Caco-2 (cell line): ENCODE data around the gene CFAP299. TPM values are rescaled to one million over a fixed set of nuclear protein-coding genes. Genes with fewer than 3 reads are reported as not detected.

Experiments
- BruUV-seq: library from RNA; stranded (reverse); fragments of 400-500 nt; replicated peaks from 2 replicates; lab custom pipeline; 2021; lab: Mats Ljungman, UMichigan
- CTCF ChIA-PET: fragments of 300-600 bp; sonication (Branson Sonifier 250); formaldehyde crosslinking; loops from one replicate; lab custom pipeline; 2022; ENCODE audit warnings: antibody characterized with exemption; lab: Charles Lee
- POLR2A ChIA-PET: fragments of 300-600 bp; sonication (Branson Sonifier 250); formaldehyde crosslinking; loops from one replicate; lab custom pipeline; 2022; ENCODE audit warnings: antibody characterized with exemption; lab: Charles Lee
- DNase-seq, 2 experiments: peaks; one replicate each; pipeline versions ENCODE4 v3.0.0 to v3.0.0-alpha.2; 2020 to 2022
- H3K27me3 ChIP-seq: replicated peaks from 2 replicates; pipeline ENCODE4 v1.6.0; 2011; ENCODE audit warnings: low read length; ENCODE audit not compliant: control insufficient read depth, insufficient read depth
- H3K36me3 ChIP-seq: 2 replicates; pipeline ENCODE4 v1.5.1; 2011; ENCODE audit warnings: low read length; ENCODE audit not compliant: control insufficient read depth, insufficient read depth
- H3K4me1 ChIP-seq: fragments of 250-450 bp; sonication (Bioruptor Pico); 2 replicates; pipeline ENCODE4 v1.5.1; 2020; ENCODE audit warnings: mild to moderate bottlenecking
- H3K4me3 ChIP-seq: 2 replicates; pipeline ENCODE4 v1.5.1; 2011; ENCODE audit warnings: low read depth, mild to moderate bottlenecking, control low read depth, low read length
- H3K9me3 ChIP-seq: fragments of 250-450 bp; sonication (Bioruptor Pico); 2 replicates; pipeline ENCODE4 v1.5.1; 2020; ENCODE audit warnings: mild to moderate bottlenecking, moderate library complexity
- H3K27ac Mint-ChIP-seq: one replicate; pipeline ENCODE4 v1.8.0; 2022; ENCODE audit warnings: mixed read lengths; ENCODE audit not compliant: unreplicated experiment
- H3K27me3 Mint-ChIP-seq: one replicate; pipeline ENCODE4 v1.8.0; 2022; ENCODE audit warnings: mixed read lengths; ENCODE audit not compliant: insufficient read depth, unreplicated experiment
- H3K36me3 Mint-ChIP-seq: one replicate; pipeline ENCODE4 v1.8.0; 2022; ENCODE audit warnings: mild to moderate bottlenecking, mixed read lengths; ENCODE audit not compliant: insufficient read depth, unreplicated experiment
- H3K4me1 Mint-ChIP-seq: one replicate; pipeline ENCODE4 v1.8.0; 2022; ENCODE audit warnings: low read depth, mixed read lengths; ENCODE audit not compliant: unreplicated experiment
- H3K4me3 Mint-ChIP-seq: one replicate; pipeline ENCODE4 v1.8.0; 2022; ENCODE audit warnings: mild to moderate bottlenecking, moderate library complexity, mixed read lengths; ENCODE audit not compliant: unreplicated experiment
- H3K9me3 Mint-ChIP-seq: one replicate; pipeline ENCODE4 v1.8.0; 2022; ENCODE audit warnings: mixed read lengths; ENCODE audit not compliant: unreplicated experiment
- CTCF ChIP-seq, 2 experiments: fragments of 200-600 bp in 1 of 2; IDR thresholded peaks; 1 replicate in 1 of 2; 2 replicates in 1 of 2; pipeline versions ENCODE4 v1.5.1 to v1.8.0; 2011 to 2022; ENCODE audit warnings: antibody characterized with exemption in 1 of 2, control low read depth in 1 of 2, inconsistent platforms in 1 of 2, low read depth in 1 of 2, low read length in 1 of 2, mild to moderate bottlenecking in 1 of 2, moderate library complexity in 1 of 2; ENCODE audit not compliant: insufficient read depth in 1 of 2, severe bottlenecking in 1 of 2, unreplicated experiment in 1 of 2
- intact Hi-C: fragments of 100-400 bp; cut with micrococcal nuclease; formaldehyde crosslinking; loops from one replicate; pipeline ENCODE4 v1.10.0; 2022; ENCODE audit not compliant: unreplicated experiment
- total RNA-seq: library from RNA; stranded (reverse); gene quantifications from 2 replicates; pipeline ENCODE4 v1.2.3, GENCODE V29; 2022

The CFAP299 gene
- total RNA-seq, 1 experiment from 2014 or later, result not detected

- DNase-seq, result no peak
- H3K27me3 Mint-ChIP-seq, result no peaks in the 10 kb centered on the region
- Histone ChIP-seq H3K4me3 (no peak overlapping the region), H3K36me3 (no peaks in the 10 kb centered on the region), H3K9me3 (no peaks in the 10 kb centered on the region), H3K27me3 (no peaks in the 10 kb centered on the region; the same call in none of the 2 replicates), H3K4me1 (peaks cover 4% of the 10 kb centered on the region)
- no peaks in the 10 kb centered on the region for H3K4me1 Mint-ChIP-seq
- TF ChIP-seq CTCF (IDR thresholded peaks at IDR 0.05; ENCODE audit: insufficient read depth in 1 of 2, low read depth in 1 of 2, low read length in 1 of 2, severe bottlenecking in 1 of 2, unreplicated experiment in 1 of 2), result no peak
- H3K9me3 Mint-ChIP-seq, result no peaks in the 10 kb centered on the region
- no TSS peak for BruUV-seq
- peaks cover 4% of the 10 kb centered on the region for H3K36me3 Mint-ChIP-seq
- CTCF ChIA-PET, result no interaction called here
- no peak overlapping the region for H3K27ac Mint-ChIP-seq
- POLR2A ChIA-PET, result no interaction called here
- intact Hi-C loops, result no loop called here
- no peak overlapping the region for H3K4me3 Mint-ChIP-seq
These were observed 3.8 kb upstream of the CFAP299 start for GRCh38 chr4:80331693-80332092.

- H3K27me3 Mint-ChIP-seq, result no peaks in the 10 kb centered on the region
- H3K4me1 ChIP-seq, result peaks cover 4% of the 10 kb centered on the region
- POLR2A ChIA-PET, result no interaction called here
- no peaks in the 10 kb centered on the region; the same call in none of the 2 replicates for H3K27me3 ChIP-seq
- intact Hi-C loops, result no loop called here
- H3K9me3 ChIP-seq, result no peaks in the 10 kb centered on the region
- no peak for DNase-seq
- peaks cover 4% of the 10 kb centered on the region for H3K36me3 Mint-ChIP-seq
- no peaks in the 10 kb centered on the region for H3K36me3 ChIP-seq
- no peak overlapping the region for H3K4me3 ChIP-seq
- no TSS peak for BruUV-seq
- no peak overlapping the region for H3K27ac Mint-ChIP-seq
- no peak for TF ChIP-seq CTCF (IDR thresholded peaks at IDR 0.05; ENCODE audit: insufficient read depth in 1 of 2, low read depth in 1 of 2, low read length in 1 of 2, severe bottlenecking in 1 of 2, unreplicated experiment in 1 of 2)
- no peaks in the 10 kb centered on the region for H3K9me3 Mint-ChIP-seq
- CTCF ChIA-PET, result no interaction called here
- H3K4me3 Mint-ChIP-seq, result no peak overlapping the region
- H3K4me1 Mint-ChIP-seq, result no peaks in the 10 kb centered on the region
These were observed 2.4 kb upstream of the CFAP299 start for GRCh38 chr4:80333121-80333520.

GRCh38 chr4:80334568-80334967, 962 bp upstream of the CFAP299 start:
- peaks cover 4% of the 10 kb centered on the region for H3K4me1 ChIP-seq
- Mint-ChIP-seq H3K4me1 (no peaks in the 10 kb centered on the region), H3K4me3 (no peak overlapping the region), H3K36me3 (peaks cover 4% of the 10 kb centered on the region), H3K9me3 (no peaks in the 10 kb centered on the region), H3K27ac (no peak overlapping the region), H3K27me3 (no peaks in the 10 kb centered on the region)
- intact Hi-C loops, result no loop called here
- BruUV-seq, result no TSS peak
- no peaks in the 10 kb centered on the region for H3K9me3 ChIP-seq
- ChIA-PET CTCF (interaction anchor here (0.6 to 0.9 kb wide), 2 partner anchors 133 to 696 kb away, joined by 3 to 7 read pairs; partner anchors contain the start of gene BMP3), POLR2A (no interaction called here)
- no peaks in the 10 kb centered on the region for H3K36me3 ChIP-seq
- DNase-seq, result no peak
- no peaks in the 10 kb centered on the region; the same call in none of the 2 replicates for H3K27me3 ChIP-seq
- TF ChIP-seq CTCF (IDR thresholded peaks at IDR 0.05; ENCODE audit: insufficient read depth in 1 of 2, low read depth in 1 of 2, low read length in 1 of 2, severe bottlenecking in 1 of 2, unreplicated experiment in 1 of 2), result no peak
- H3K4me3 ChIP-seq, result no peak overlapping the region
